Neutrophil (primary cell): ENCODE measurements around the gene GDF11.

Experiments
- H3K27ac ChIP-seq: fragments of 200-600 bp; sonication (generic); 2 replicates; pipeline ENCODE4 v1.5.1; 2016; ENCODE audit warnings: mild to moderate bottlenecking, moderate library complexity
- H3K27me3 ChIP-seq: fragments of 200-600 bp; sonication (generic); 2 replicates; pipeline ENCODE4 v1.6.0; 2016; ENCODE audit warnings: mild to moderate bottlenecking
- H3K36me3 ChIP-seq: fragments of 200-600 bp; sonication (generic); 2 replicates; pipeline ENCODE4 v1.5.1; 2017
- H3K4me1 ChIP-seq, 2 experiments: fragments of 200-600 bp in 1 of 2; sonication (generic) in 1 of 2; 1 replicate in 1 of 2; 2 replicates in 1 of 2; pipeline versions ENCODE4 v1.5.1 to v1.6.1; 2013 to 2016; ENCODE audit warnings: low read depth in 1 of 2, low read length in 1 of 2, mild to moderate bottlenecking in 1 of 2, moderate library complexity in 1 of 2; ENCODE audit not compliant: control insufficient read depth in 1 of 2, insufficient read depth in 1 of 2
- H3K4me3 ChIP-seq, 2 experiments: fragments of 200-600 bp in 1 of 2; sonication (generic) in 1 of 2; 1 replicate in 1 of 2; 2 replicates in 1 of 2; pipeline ENCODE4 v1.5.1; 2013 to 2016; ENCODE audit warnings: low read depth in 1 of 2, low read length in 1 of 2, mild to moderate bottlenecking in 1 of 2, moderate library complexity in 1 of 2
- H3K9me3 ChIP-seq: fragments of 200-600 bp; sonication (generic); 2 replicates; pipeline ENCODE4 v1.5.1; 2016
- TF ChIP-seq, protein P1 (sequence below): fragments of 200-600 bp; sonication (generic); IDR thresholded peaks from 2 replicates; pipeline ENCODE4 v1.5.1; 2016; ENCODE audit warnings: antibody characterized with exemption

Gene GDF11

DNA sequence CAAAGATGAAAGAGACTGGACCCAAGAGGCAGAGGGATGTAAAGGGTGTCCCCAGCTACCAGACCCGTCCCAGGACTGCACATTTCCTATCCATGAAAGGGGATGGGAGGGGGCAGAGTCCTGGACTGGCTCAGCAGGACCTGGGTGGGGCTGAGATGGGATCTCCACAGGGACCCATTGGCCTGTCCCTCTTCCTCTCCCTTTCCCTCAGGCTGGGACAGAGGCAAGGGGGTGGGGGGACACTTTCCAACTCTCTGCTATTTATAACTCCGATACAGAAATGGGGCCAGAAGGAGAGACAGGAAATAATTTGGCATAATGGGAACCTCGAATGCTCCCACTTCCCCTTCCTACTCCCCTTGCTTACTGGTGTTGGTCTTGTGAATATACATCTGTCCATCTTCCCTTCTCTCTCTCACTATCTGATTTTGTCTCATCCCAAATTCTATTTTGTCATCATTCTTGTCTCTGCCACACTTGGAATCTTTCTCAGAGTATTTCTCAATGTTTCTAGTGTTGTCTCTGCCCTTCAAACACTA is 34.2 kb upstream of the GDF11 start:
- Histone ChIP-seq H3K27me3 (peaks cover 21% of the 10 kb centered on the region), H3K4me3 (peak overlapping the region; percentile 59 to 85)

DNA sequence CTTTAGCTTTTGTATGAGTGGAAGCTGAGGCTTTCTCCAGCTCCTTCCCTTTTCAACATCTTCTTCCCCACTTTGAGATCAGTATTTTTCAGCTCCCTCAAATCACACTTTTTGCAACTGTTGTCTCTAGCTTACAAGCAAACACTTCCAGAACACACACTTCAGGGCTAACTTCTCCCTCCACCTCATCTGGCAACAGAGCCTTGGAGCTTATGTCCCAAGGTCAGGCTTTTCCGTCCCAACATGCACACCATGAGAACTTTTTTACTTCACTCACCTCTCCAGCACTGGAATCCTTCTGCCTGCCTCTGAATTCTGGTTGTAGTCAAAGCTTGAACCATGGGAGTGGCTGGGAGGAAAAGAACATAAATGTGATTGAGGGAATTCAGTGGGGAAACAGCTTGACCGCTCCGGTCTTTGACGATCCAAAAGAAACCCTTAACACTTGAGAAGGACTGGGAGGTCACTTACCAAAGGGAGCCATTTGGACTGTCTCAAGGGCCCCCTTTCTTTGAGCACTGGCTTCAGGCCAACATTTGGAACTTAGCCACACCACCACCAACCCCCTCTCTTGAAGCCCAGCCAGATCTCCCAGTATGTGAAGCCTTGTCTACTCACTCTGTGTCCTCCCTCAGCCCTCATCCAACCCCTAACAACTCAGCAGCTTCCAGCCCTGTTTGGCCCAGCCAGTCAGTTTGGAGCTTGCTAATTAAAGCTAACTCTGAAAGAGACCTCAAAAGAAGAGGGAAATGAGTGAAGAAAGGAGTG is 31.0 kb upstream of the GDF11 start:
- no peaks in the 10 kb centered on the region for H3K9me3 ChIP-seq
- TF ChIP-seq, protein P1, sequence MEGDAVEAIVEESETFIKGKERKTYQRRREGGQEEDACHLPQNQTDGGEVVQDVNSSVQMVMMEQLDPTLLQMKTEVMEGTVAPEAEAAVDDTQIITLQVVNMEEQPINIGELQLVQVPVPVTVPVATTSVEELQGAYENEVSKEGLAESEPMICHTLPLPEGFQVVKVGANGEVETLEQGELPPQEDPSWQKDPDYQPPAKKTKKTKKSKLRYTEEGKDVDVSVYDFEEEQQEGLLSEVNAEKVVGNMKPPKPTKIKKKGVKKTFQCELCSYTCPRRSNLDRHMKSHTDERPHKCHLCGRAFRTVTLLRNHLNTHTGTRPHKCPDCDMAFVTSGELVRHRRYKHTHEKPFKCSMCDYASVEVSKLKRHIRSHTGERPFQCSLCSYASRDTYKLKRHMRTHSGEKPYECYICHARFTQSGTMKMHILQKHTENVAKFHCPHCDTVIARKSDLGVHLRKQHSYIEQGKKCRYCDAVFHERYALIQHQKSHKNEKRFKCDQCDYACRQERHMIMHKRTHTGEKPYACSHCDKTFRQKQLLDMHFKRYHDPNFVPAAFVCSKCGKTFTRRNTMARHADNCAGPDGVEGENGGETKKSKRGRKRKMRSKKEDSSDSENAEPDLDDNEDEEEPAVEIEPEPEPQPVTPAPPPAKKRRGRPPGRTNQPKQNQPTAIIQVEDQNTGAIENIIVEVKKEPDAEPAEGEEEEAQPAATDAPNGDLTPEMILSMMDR: no peak
- H3K4me1 ChIP-seq: peaks cover 34 to 37% of the 10 kb centered on the region in 2 experiments
- no peaks in the 10 kb centered on the region for H3K36me3 ChIP-seq
- peaks cover 11% of the 10 kb centered on the region for H3K27me3 ChIP-seq
- no peak overlapping the region for H3K27ac ChIP-seq
- H3K4me3 ChIP-seq: no peak overlapping the region

More for the DNA sequence above, 34.2 kb upstream of the GDF11 start:
- TF ChIP-seq, protein P1: no peak
- H3K27ac ChIP-seq: no peak overlapping the region
- H3K4me1 ChIP-seq: peaks cover 17 to 20% of the 10 kb centered on the region in 2 experiments
- H3K36me3 ChIP-seq: no peaks in the 10 kb centered on the region
- no peaks in the 10 kb centered on the region for H3K9me3 ChIP-seq

DNA sequence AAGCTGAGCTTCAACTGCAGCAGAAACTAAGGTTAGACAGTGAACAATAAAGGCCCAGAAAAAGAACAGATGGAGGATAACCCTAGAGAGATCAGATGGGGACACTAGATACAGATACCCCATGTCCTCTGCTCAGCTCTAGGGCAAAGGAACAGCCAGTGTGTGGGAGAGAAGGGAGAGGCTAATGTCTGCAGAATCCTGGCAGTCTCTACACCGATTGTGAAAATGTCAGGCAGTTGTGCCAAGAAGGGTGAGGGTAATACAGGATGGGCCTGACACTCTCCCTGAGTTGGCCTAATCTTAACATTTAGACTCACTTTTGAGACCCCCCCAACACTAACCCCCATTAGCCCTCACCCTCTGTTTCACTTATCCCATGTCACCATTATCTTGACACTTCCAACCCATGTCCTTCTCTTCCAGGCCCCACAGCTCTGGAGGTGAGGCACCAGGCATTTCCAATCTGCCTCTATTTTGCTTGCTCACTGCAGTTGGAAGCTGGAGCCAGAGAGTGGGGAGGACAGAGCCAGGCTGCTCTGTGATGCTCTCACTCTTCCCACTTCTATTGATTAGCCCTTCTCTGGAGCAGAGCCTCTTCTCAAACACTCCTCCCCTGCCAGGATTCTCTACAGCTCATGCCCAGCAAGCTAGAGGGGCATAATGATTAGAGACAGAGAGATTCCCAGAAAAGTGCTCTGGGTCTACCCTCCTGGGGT is 30.1 kb upstream of the GDF11 start:
- no peak overlapping the region for H3K4me3 ChIP-seq
- H3K27ac ChIP-seq: no peak overlapping the region
- no peaks in the 10 kb centered on the region for H3K36me3 ChIP-seq
- peaks cover 36 to 37% of the 10 kb centered on the region in 2 experiments for H3K4me1 ChIP-seq
- TF ChIP-seq, protein P1: no peak
- H3K27me3 ChIP-seq: peaks cover 2% of the 10 kb centered on the region
- H3K9me3 ChIP-seq: no peaks in the 10 kb centered on the region

DNA sequence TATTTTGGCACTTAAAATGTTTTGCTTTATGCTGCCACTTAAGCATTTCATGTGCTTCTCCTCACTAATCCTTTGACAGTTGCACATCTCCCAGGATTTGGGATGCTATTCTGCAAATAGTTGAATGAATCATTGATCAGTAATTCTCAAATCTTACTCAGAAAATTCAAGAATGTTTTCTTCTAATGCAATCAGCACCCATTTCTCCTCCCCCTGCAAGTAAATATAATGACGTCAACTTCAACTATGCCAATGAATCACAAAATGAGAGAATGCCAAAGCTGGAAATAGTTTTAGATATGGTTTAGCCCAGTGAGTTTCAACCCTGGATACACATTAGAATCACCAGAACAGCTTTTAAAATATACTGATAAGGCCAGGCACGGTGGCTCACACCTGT is 29.2 kb upstream of the GDF11 start:
- TF ChIP-seq, protein P1: no peak
- no peak overlapping the region for H3K4me3 ChIP-seq
- no peaks in the 10 kb centered on the region for H3K27me3 ChIP-seq
- peaks cover 37 to 39% of the 10 kb centered on the region in 2 experiments for H3K4me1 ChIP-seq
- H3K27ac ChIP-seq: no peak overlapping the region
- H3K36me3 ChIP-seq: peaks cover 4% of the 10 kb centered on the region
- no peaks in the 10 kb centered on the region for H3K9me3 ChIP-seq

DNA sequence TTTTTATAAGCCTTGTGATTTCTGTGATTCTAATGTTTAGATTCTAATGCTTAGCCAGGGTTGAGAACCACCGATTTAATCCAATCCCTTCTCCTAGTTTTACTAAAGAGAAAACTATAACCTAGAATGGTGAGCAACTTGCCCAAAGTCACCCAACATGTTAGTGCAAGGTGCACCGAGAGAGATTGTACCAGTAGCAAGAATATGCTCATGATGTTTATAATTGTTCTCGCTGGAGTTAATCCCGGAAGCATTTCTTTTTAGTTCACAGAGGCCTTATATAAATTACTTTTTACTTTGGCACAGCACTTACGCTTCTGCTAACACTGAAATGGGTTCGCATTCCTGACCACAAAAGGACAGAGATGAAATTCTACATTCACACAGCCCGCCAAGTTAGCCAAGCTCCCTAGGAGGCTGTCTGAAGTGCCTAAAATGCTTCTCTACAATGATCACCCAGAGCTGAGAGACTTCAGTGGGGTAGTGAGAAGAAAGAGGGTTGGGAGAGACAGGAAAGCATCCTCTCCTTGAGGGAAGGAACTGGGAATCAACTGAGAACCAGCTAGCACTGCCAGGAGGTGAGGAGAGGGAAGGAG is 27.7 kb upstream of the GDF11 start:
- H3K4me3 ChIP-seq: peak overlapping the region; percentile 92 to 99
- H3K9me3 ChIP-seq: no peaks in the 10 kb centered on the region
- no peaks in the 10 kb centered on the region for H3K27me3 ChIP-seq
- TF ChIP-seq, protein P1: no peak
- H3K36me3 ChIP-seq: peaks cover 19% of the 10 kb centered on the region
- peak overlapping the region; percentile 99 for H3K27ac ChIP-seq
- peaks cover 48 to 49% of the 10 kb centered on the region in 2 experiments for H3K4me1 ChIP-seq
